ENCODE data around the gene CHURC1. TPM values are rescaled to one million over a fixed set of nuclear protein-coding genes. Genes with fewer than 3 reads are reported as not detected.

Gene CHURC1
- total and polyA plus RNA-seq, 2 experiments from 2014 or later: 42.0 to 218 TPM

- peak overlapping the region; percentile 27 for H3K4me2 ChIP-seq
- no peak for DNase-seq (ENCODE audit: low spot score)
- no peak overlapping the region for H3K4me3 ChIP-seq
- Mint-ChIP-seq H3K4me3 (no peak overlapping the region), H3K4me1 (peaks cover 45% of the 10 kb centered on the region), H3K36me3 (ENCODE audit: low read depth) (peaks cover 25% of the 10 kb centered on the region), H3K27ac (peak overlapping the region; percentile 26; the same call in 1 of the 2 replicates), H3K9me3 (no peaks in the 10 kb centered on the region; the same call in 2 of the 3 replicates), H3K27me3 (ENCODE audit: insufficient read depth, low read depth, poor library complexity) (peaks cover 1% of the 10 kb centered on the region)
- peak; percentile 6; the same call in 1 of the 3 replicates for ATAC-seq
- H3F3A ChIP-seq (replicated peaks; ENCODE audit: low read depth): peaks cover 10% of the 10 kb centered on the region
- H2AFZ ChIP-seq: no peak overlapping the region
- peak overlapping the region; percentile 75 for H3K27ac ChIP-seq (ENCODE audit: low read depth)
- H4K20me1 ChIP-seq (replicated peaks; ENCODE audit: insufficient read depth): no peaks in the 10 kb centered on the region; the same call in 1 of the 2 replicates
- TF ChIP-seq CREB1 (CRISPR knock-in tag; IDR thresholded peaks at IDR 0.05; ENCODE audit: low read depth) (no peak), POLR2AphosphoS5 (IDR thresholded peaks at IDR 0.05; ENCODE audit: low read depth) (no peak), STAT1 (IDR thresholded peaks at IDR 0.05; ENCODE audit: unreplicated experiment) (no peak), NANOG (IDR thresholded peaks at IDR 0.05; ENCODE audit: borderline replicate concordance) (no peak), EZH2phosphoT487 (IDR thresholded peaks at IDR 0.05; ENCODE audit: unreplicated experiment) (no peak), ZNF114 (CRISPR knock-in tag; IDR thresholded peaks at IDR 0.05) (no peak), ZNF462 (CRISPR knock-in tag; IDR thresholded peaks at IDR 0.05) (no peak), ZNF331 (CRISPR knock-in tag; IDR thresholded peaks at IDR 0.05; ENCODE audit: low read depth) (no peak), ETS1 (IDR thresholded peaks at IDR 0.05) (no peak), REST (IDR thresholded peaks at IDR 0.05; ENCODE audit: unreplicated experiment) (no peak), JUNB (IDR thresholded peaks at IDR 0.05; ENCODE audit: unreplicated experiment) (no peak), CTCF (conservative IDR thresholded peaks at IDR 0.05; ENCODE audit: low read depth in 2 of 2) (no peak)
- no peaks in the 10 kb centered on the region for H3K9me2 ChIP-seq (ENCODE audit: insufficient read depth)
- H3K27me3 ChIP-seq (ENCODE audit: insufficient read depth): no peaks in the 10 kb centered on the region
- no peaks in the 10 kb centered on the region; the same call in 1 of the 2 replicates for H3K36me3 ChIP-seq (ENCODE audit: insufficient read depth)
- peaks cover 15% of the 10 kb centered on the region for H3K79me2 ChIP-seq (replicated peaks; ENCODE audit: insufficient read depth)
- peaks cover 29% of the 10 kb centered on the region for H3K4me1 ChIP-seq (ENCODE audit: insufficient read depth)
Measured at GRCh38 chr14:64955297-64955696, 41.0 kb downstream of the CHURC1 start.
